PFSK-1 (cell line): Measurements from ENCODE around the gene ADGRB3.

Source experiments
- POLR2AphosphoS5 ChIP-seq: IDR thresholded peaks from 2 replicates; pipeline ENCODE4 v1.6.1; 2012; ENCODE audit warnings: low read depth, mild to moderate bottlenecking, control low read depth, low read length, moderate library complexity
- TAF1 ChIP-seq: IDR thresholded peaks from 2 replicates; pipeline ENCODE4 v1.6.1; 2012; ENCODE audit warnings: low read length, control low read depth, borderline replicate concordance; ENCODE audit not compliant: insufficient read depth
- TF ChIP-seq, protein P1 (sequence below), 2 experiments: IDR thresholded peaks; 2 replicates each; pipeline versions ENCODE4 v1.6.1 to v1.8.0; 2011 to 2012; ENCODE audit warnings: low read depth in 2 of 2, low read length in 2 of 2, control low read depth in 1 of 2, inconsistent platforms in 1 of 2, mild to moderate bottlenecking in 1 of 2, moderate library complexity in 1 of 2; ENCODE audit not compliant: insufficient read depth in 1 of 2

DNA sequence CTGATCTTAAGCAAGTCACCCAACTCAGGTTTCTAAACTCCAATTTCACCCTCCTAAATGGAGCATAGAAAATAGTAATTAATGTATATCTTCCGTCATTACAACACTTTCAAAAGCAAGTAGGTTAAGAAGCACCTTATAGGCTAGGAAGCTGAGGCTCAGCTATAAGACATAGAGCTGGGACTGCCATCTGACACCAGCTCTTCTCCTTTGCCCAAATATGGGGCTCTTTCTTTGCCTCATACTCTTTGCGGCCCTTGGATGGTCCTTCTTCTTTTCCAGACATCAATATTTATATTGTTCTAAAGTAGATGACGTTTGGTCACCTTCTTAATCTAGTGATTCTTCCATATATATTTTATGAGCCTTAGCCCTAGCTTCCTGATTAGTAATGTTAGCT is 748.5 kb downstream of the ADGRB3 start:
- TF ChIP-seq POLR2AphosphoS5 (no peak), TAF1 (no peak)
- TF ChIP-seq, protein P1, sequence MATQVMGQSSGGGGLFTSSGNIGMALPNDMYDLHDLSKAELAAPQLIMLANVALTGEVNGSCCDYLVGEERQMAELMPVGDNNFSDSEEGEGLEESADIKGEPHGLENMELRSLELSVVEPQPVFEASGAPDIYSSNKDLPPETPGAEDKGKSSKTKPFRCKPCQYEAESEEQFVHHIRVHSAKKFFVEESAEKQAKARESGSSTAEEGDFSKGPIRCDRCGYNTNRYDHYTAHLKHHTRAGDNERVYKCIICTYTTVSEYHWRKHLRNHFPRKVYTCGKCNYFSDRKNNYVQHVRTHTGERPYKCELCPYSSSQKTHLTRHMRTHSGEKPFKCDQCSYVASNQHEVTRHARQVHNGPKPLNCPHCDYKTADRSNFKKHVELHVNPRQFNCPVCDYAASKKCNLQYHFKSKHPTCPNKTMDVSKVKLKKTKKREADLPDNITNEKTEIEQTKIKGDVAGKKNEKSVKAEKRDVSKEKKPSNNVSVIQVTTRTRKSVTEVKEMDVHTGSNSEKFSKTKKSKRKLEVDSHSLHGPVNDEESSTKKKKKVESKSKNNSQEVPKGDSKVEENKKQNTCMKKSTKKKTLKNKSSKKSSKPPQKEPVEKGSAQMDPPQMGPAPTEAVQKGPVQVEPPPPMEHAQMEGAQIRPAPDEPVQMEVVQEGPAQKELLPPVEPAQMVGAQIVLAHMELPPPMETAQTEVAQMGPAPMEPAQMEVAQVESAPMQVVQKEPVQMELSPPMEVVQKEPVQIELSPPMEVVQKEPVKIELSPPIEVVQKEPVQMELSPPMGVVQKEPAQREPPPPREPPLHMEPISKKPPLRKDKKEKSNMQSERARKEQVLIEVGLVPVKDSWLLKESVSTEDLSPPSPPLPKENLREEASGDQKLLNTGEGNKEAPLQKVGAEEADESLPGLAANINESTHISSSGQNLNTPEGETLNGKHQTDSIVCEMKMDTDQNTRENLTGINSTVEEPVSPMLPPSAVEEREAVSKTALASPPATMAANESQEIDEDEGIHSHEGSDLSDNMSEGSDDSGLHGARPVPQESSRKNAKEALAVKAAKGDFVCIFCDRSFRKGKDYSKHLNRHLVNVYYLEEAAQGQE (IDR thresholded peaks at IDR 0.05; ENCODE audit: insufficient read depth in 1 of 2, low read depth in 2 of 2, low read length in 2 of 2), result no peak
